DND-41 (cell line): Measurements from ENCODE around the gene NT5E.

Experiments used
- EZH2 ChIP-seq: IDR thresholded peaks from 3 replicates; pipeline ENCODE4 v1.6.1; 2012; ENCODE audit warnings: borderline replicate concordance, low read depth, mild to moderate bottlenecking, moderate library complexity, low read length, inconsistent platforms; ENCODE audit not compliant: severe bottlenecking
- TF ChIP-seq, protein P1 (sequence below): IDR thresholded peaks from 2 replicates; pipeline ENCODE4 v1.5.1; 2012; ENCODE audit warnings: borderline replicate concordance, low read length, moderate library complexity, mild to moderate bottlenecking; ENCODE audit not compliant: poor library complexity, severe bottlenecking; ENCODE audit errors: extremely low read depth

DNA sequence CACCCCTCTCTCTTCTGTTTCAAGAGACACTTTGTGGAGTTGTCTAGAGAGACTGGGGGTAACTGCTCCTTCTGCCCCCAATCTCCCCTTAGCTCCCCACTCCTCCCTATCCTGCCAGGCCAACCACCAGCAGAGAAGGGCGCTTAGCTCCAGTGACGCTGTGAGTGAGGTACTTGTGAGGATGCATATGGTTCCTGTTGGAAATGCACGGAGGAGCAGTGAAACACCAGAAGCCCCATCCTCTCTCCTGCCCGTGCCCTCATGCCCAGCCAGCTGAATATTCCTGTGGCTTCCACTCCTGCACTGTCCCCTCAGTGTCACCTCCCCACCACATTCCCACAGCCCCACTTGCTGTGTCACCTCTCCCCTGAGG lies 11.9 kb downstream of the NT5E start:
- TF ChIP-seq, protein P1, sequence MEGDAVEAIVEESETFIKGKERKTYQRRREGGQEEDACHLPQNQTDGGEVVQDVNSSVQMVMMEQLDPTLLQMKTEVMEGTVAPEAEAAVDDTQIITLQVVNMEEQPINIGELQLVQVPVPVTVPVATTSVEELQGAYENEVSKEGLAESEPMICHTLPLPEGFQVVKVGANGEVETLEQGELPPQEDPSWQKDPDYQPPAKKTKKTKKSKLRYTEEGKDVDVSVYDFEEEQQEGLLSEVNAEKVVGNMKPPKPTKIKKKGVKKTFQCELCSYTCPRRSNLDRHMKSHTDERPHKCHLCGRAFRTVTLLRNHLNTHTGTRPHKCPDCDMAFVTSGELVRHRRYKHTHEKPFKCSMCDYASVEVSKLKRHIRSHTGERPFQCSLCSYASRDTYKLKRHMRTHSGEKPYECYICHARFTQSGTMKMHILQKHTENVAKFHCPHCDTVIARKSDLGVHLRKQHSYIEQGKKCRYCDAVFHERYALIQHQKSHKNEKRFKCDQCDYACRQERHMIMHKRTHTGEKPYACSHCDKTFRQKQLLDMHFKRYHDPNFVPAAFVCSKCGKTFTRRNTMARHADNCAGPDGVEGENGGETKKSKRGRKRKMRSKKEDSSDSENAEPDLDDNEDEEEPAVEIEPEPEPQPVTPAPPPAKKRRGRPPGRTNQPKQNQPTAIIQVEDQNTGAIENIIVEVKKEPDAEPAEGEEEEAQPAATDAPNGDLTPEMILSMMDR: no peak
- no peak for TF ChIP-seq EZH2
